ENCODE data around the gene ADORA2A. TPM values are rescaled to one million over a fixed set of nuclear protein-coding genes. Genes with fewer than 3 reads are reported as not detected.

The ADORA2A gene
- polyA plus RNA-seq, 2 of the 4 experiments (the other 2 are of a cell fraction) = 0.48 to 1.8 TPM

- H3K27ac ChIP-seq = no peak overlapping the region
- no peaks in the 10 kb centered on the region for H3K9me3 ChIP-seq
- H3K4me2 ChIP-seq = no peak overlapping the region
- ChIA-PET CTCF (interaction anchor here (1.0 to 1.8 kb wide), 3 partner anchors 20 to 78 kb away, joined by 3 to 7 read pairs (median 3); no protein-coding TSS in a partner anchor), POLR2A (no interaction called here)
- WGBS (ENCODE audit: missing lambda C conversion rate) = 75% methylated on average over 2 of the region's 3 CpGs
- TF ChIP-seq JUN (IDR thresholded peaks at IDR 0.05) = no peak
- FAIRE-seq (no peak), ATAC-seq (no peak), DNase-seq (ENCODE audit: low read depth in 1 of 2, low spot score in 1 of 2) (no peak)
- no peak overlapping the region for H3K4me3 ChIP-seq
- H3K4me1 ChIP-seq = no peaks in the 10 kb centered on the region
These were observed 16.9 kb downstream of the ADORA2A start for GRCh38 chr22:24444251-24444650.

- no peak overlapping the region for H3K27ac ChIP-seq
- no peak overlapping the region for H3K4me2 ChIP-seq
- no peak for TF ChIP-seq NPAS2 (CRISPR knock-in tag; IDR thresholded peaks at IDR 0.05; ENCODE audit: borderline replicate concordance)
- TF ChIP-seq POLR2AphosphoS2 (conservative IDR thresholded peaks at IDR 0.05; ENCODE audit: low read length) = no peak
- TF ChIP-seq FOSL2 (IDR thresholded peaks at IDR 0.05) = no peak
- TF ChIP-seq FOSL2 (CRISPR knock-in tag; IDR thresholded peaks at IDR 0.05) = no peak
- no peak for TF ChIP-seq CBX2 (IDR thresholded peaks at IDR 0.05; ENCODE audit: borderline replicate concordance, low read depth)
- no peak for TF ChIP-seq ZC3H11A (IDR thresholded peaks at IDR 0.05)
- TF ChIP-seq CHD4 (IDR thresholded peaks at IDR 0.05; ENCODE audit: borderline replicate concordance) = no peak
- no peak for TF ChIP-seq PBX3 (IDR thresholded peaks at IDR 0.05)
- TF ChIP-seq BHLHE40 (IDR thresholded peaks at IDR 0.05; ENCODE audit: low read depth, low read length) = no peak
- TF ChIP-seq RCOR1 (IDR thresholded peaks at IDR 0.05; ENCODE audit: low read depth, low read length) = no peak
- no peak for TF ChIP-seq ZFP36 (IDR thresholded peaks at IDR 0.05; ENCODE audit: borderline replicate concordance, partially characterized antibody)
- no peak for TF ChIP-seq KDM1A (IDR thresholded peaks at IDR 0.05; ENCODE audit: low read depth)
- TF ChIP-seq NFE2L2 (conservative IDR thresholded peaks at IDR 0.05; ENCODE audit: low read length) = no peak
- no peak for TF ChIP-seq HOXB13 (CRISPR knock-in tag; IDR thresholded peaks at IDR 0.05; ENCODE audit: low read depth)
- TF ChIP-seq ESRRA (IDR thresholded peaks at IDR 0.05; ENCODE audit: borderline replicate concordance, low read length) = no peak
- TF ChIP-seq BCL3 (IDR thresholded peaks at IDR 0.05) = no peak
- TF ChIP-seq RFX5 (IDR thresholded peaks at IDR 0.05) = no peak
- ATAC-seq (no peak), DNase-seq (ENCODE audit: low read depth in 1 of 2, low spot score in 1 of 2) (no peak), FAIRE-seq (no peak)
- POLR2A ChIA-PET = no interaction called here
- no peak overlapping the region for H3K4me3 ChIP-seq
- 88% methylated on average over 6 of the region's 12 CpGs for WGBS (ENCODE audit: missing lambda C conversion rate)
- H3K9me3 ChIP-seq = no peaks in the 10 kb centered on the region
- CTCF ChIA-PET = interaction anchor here (1.3 to 1.4 kb wide), 2 partner anchors 8 to 58 kb away, joined by 3 read pairs; no protein-coding TSS in a partner anchor
- H3K4me1 ChIP-seq = no peaks in the 10 kb centered on the region
These were observed 17.5 kb downstream of the ADORA2A start for GRCh38 chr22:24444729-24445466.

- 70% methylated on average over 9 of the region's 11 CpGs for WGBS (ENCODE audit: missing lambda C conversion rate)
- no peaks in the 10 kb centered on the region for H3K4me1 ChIP-seq
- TF ChIP-seq E2F6 (IDR thresholded peaks at IDR 0.05; ENCODE audit: borderline replicate concordance, low read depth) = no peak
- no peak for TF ChIP-seq ATOH8 (CRISPR knock-in tag; IDR thresholded peaks at IDR 0.05; ENCODE audit: low read depth)
- no peak for TF ChIP-seq MYC (IDR thresholded peaks at IDR 0.05; ENCODE audit: borderline replicate concordance, low read length)
- TF ChIP-seq KDM1A (IDR thresholded peaks at IDR 0.05; ENCODE audit: low read depth) = no peak
- H3K27ac ChIP-seq = no peak overlapping the region
- no peak for FAIRE-seq
- no peak for DNase-seq (ENCODE audit: low read depth in 1 of 2, low spot score in 1 of 2)
- no peak overlapping the region for H3K4me3 ChIP-seq
- CTCF ChIA-PET = interaction anchor here (1.3 to 1.6 kb wide), 3 partner anchors 9 to 76 kb away, joined by 3 to 4 read pairs (median 3); no protein-coding TSS in a partner anchor
- no peak overlapping the region for H3K4me2 ChIP-seq
- H3K9me3 ChIP-seq = no peaks in the 10 kb centered on the region
- POLR2A ChIA-PET = no interaction called here
- no peak for ATAC-seq
These were observed 18.3 kb downstream of the ADORA2A start for GRCh38 chr22:24445481-24446259.

All from A549 (cell line).